H9 (cell line): ENCODE measurements around the gene XPR1. TPM values are rescaled to one million over a fixed set of nuclear protein-coding genes. Genes with fewer than 3 reads are reported as not detected.

Experiments
- DNase-seq: peaks from one replicate; pipeline ENCODE4 v3.0.0-alpha.2; 2017
- H2AFZ ChIP-seq: one replicate; pipeline ENCODE4 v1.6.1; 2013; ENCODE audit warnings: mild to moderate bottlenecking, low read length, control low read depth, moderate library complexity
- H2AK5ac ChIP-seq: 2 replicates; pipeline ENCODE4 v1.6.1; 2013; ENCODE audit warnings: low read length, control low read depth, mixed read lengths; ENCODE audit not compliant: insufficient read length
- H2BK120ac ChIP-seq: one replicate; pipeline ENCODE4 v1.6.1; 2013; ENCODE audit warnings: low read depth, mild to moderate bottlenecking, low read length, control low read depth, inconsistent platforms; ENCODE audit not compliant: poor library complexity, severe bottlenecking
- H2BK12ac ChIP-seq: 2 replicates; pipeline ENCODE4 v1.6.1; 2013; ENCODE audit warnings: low read length, control low read depth, mixed read lengths, low read depth; ENCODE audit not compliant: insufficient read length
- H2BK15ac ChIP-seq: 2 replicates; pipeline ENCODE4 v1.6.1; 2013; ENCODE audit warnings: low read depth, low read length, control low read depth
- H2BK20ac ChIP-seq: one replicate; pipeline ENCODE4 v1.6.1; 2013; ENCODE audit warnings: low read depth, mild to moderate bottlenecking, low read length, control low read depth, inconsistent platforms; ENCODE audit not compliant: poor library complexity, severe bottlenecking
- H2BK5ac ChIP-seq: 2 replicates; pipeline ENCODE4 v1.6.1; 2013; ENCODE audit warnings: low read length, control low read depth, mixed read lengths; ENCODE audit not compliant: insufficient read length
- H3K14ac ChIP-seq: 2 replicates; pipeline ENCODE4 v1.6.1; 2013; ENCODE audit warnings: low read length, control low read depth; ENCODE audit not compliant: insufficient read depth
- H3K18ac ChIP-seq: 2 replicates; pipeline ENCODE4 v1.6.1; 2013; ENCODE audit warnings: low read depth, mild to moderate bottlenecking, mixed read lengths, low read length, control low read depth; ENCODE audit not compliant: insufficient read length
- H3K23ac ChIP-seq: 2 replicates; pipeline ENCODE4 v1.6.1; 2013; ENCODE audit warnings: low read length, control low read depth, mixed read lengths, low read depth; ENCODE audit not compliant: insufficient read length
- H3K23me2 ChIP-seq: 2 replicates; pipeline ENCODE4 v1.6.1; 2013; ENCODE audit warnings: low read depth, mild to moderate bottlenecking, mixed read lengths, low read length, control low read depth; ENCODE audit not compliant: insufficient read length, poor library complexity, severe bottlenecking
- H3K27ac ChIP-seq: 2 replicates; pipeline ENCODE4 v1.5.1; 2013; ENCODE audit warnings: low read length, control low read depth, mixed read lengths, low read depth; ENCODE audit not compliant: insufficient read length
- H3K27me3 ChIP-seq: 2 replicates; pipeline ENCODE4 v1.6.1; 2013; ENCODE audit warnings: low read length, control low read depth, inconsistent platforms; ENCODE audit not compliant: insufficient read depth
- H3K4ac ChIP-seq: 2 replicates; pipeline ENCODE4 v1.6.1; 2013; ENCODE audit warnings: low read depth, mild to moderate bottlenecking, control low read depth, inconsistent platforms, low read length, moderate library complexity
- H3K4me1 ChIP-seq: 2 replicates; pipeline ENCODE4 v1.6.1; 2013; ENCODE audit warnings: low read length, control low read depth, inconsistent platforms; ENCODE audit not compliant: insufficient read depth
- H3K4me2 ChIP-seq: 2 replicates; pipeline ENCODE4 v1.6.1; 2013; ENCODE audit warnings: low read length, control low read depth, mixed read lengths; ENCODE audit not compliant: insufficient read length, insufficient read depth
- H3K56ac ChIP-seq: 2 replicates; pipeline ENCODE4 v1.6.1; 2013; ENCODE audit warnings: low read depth, mild to moderate bottlenecking, mixed read lengths, low read length, control low read depth; ENCODE audit not compliant: insufficient read length
- H3K79me1 ChIP-seq: 2 replicates; pipeline ENCODE4 v1.6.1; 2013; ENCODE audit warnings: low read depth, mild to moderate bottlenecking, moderate library complexity, low read length, control low read depth, inconsistent platforms; ENCODE audit not compliant: insufficient read depth, poor library complexity, severe bottlenecking
- H3K79me2 ChIP-seq: 2 replicates; pipeline ENCODE4 v1.6.1; 2013; ENCODE audit warnings: low read length, control low read depth, inconsistent platforms; ENCODE audit not compliant: insufficient read depth
- H3K9ac ChIP-seq: 2 replicates; pipeline ENCODE4 v1.6.1; 2013; ENCODE audit warnings: low read length, control low read depth, mixed read lengths; ENCODE audit not compliant: insufficient read length; ENCODE audit errors: extremely low read depth
- H3K9me3 ChIP-seq: one replicate; pipeline ENCODE4 v1.6.1; 2013; ENCODE audit warnings: low read depth, low read length, inconsistent platforms; ENCODE audit not compliant: control insufficient read depth
- H3T11ph ChIP-seq: one replicate; pipeline ENCODE4 v1.6.1; 2013; ENCODE audit warnings: mild to moderate bottlenecking, low read length, control low read depth, inconsistent platforms
- H4K20me1 ChIP-seq: one replicate; pipeline ENCODE4 v1.6.1; 2013; ENCODE audit not compliant: control insufficient read depth, insufficient read length, insufficient read depth
- H4K5ac ChIP-seq: 2 replicates; pipeline ENCODE4 v1.6.1; 2013; ENCODE audit warnings: low read depth, mild to moderate bottlenecking, mixed read lengths, low read length, control low read depth; ENCODE audit not compliant: insufficient read length
- H4K8ac ChIP-seq: replicated peaks from 2 replicates; pipeline ENCODE4 v1.6.1; 2013; ENCODE audit warnings: low read length, control low read depth, mixed read lengths, low read depth; ENCODE audit not compliant: insufficient read length
- H4K91ac ChIP-seq: 2 replicates; pipeline ENCODE4 v1.6.1; 2013; ENCODE audit warnings: low read depth, mild to moderate bottlenecking, moderate library complexity, mixed read lengths, low read length, control low read depth; ENCODE audit not compliant: insufficient read length
- H3K27ac Mint-ChIP-seq, 3 experiments: 2 replicates in 2 of 3; 3 replicates in 1 of 3; pipeline ENCODE4 v1.8.0; 2020 to 2021; ENCODE audit warnings: mixed read lengths in 3 of 3, mild to moderate bottlenecking in 1 of 3, moderate library complexity in 1 of 3
- H3K27me3 Mint-ChIP-seq: 2 replicates; pipeline ENCODE4 v1.8.0; 2021; ENCODE audit warnings: low read depth, mild to moderate bottlenecking, moderate library complexity, mixed read lengths
- H3K36me3 Mint-ChIP-seq, 3 experiments: 2 replicates in 2 of 3; 3 replicates in 1 of 3; pipeline ENCODE4 v1.8.0; 2020 to 2021; ENCODE audit warnings: low read depth in 3 of 3, mixed read lengths in 3 of 3; ENCODE audit not compliant: insufficient read depth in 1 of 3
- H3K4me1 Mint-ChIP-seq, 2 experiments: 2 replicates each; pipeline ENCODE4 v1.8.0; 2020; ENCODE audit warnings: mixed read lengths in 2 of 2
- H3K4me3 Mint-ChIP-seq, 2 experiments: 2 replicates in 1 of 2; 3 replicates in 1 of 2; pipeline ENCODE4 v1.8.0; 2020 to 2021; ENCODE audit warnings: mild to moderate bottlenecking in 2 of 2, mixed read lengths in 2 of 2, moderate library complexity in 1 of 2
- H3K9me3 Mint-ChIP-seq, 2 experiments: 2 replicates in 1 of 2; 3 replicates in 1 of 2; pipeline ENCODE4 v1.8.0; 2020; ENCODE audit warnings: mild to moderate bottlenecking in 2 of 2, mixed read lengths in 2 of 2, moderate library complexity in 1 of 2
- CTCF ChIP-seq: fragments of 200-600 bp; sonication (generic); conservative IDR thresholded peaks from 3 replicates; pipeline ENCODE4 v1.8.0; 2021; ENCODE audit warnings: antibody characterized with exemption, mild to moderate bottlenecking
- WGBS: extraction: QIAGEN DNeasy Blood & Tissue Kit; methylation state at CpG from one replicate; pipeline ENCODE4 v1.1.7; 2013; ENCODE audit warnings: missing lambda C conversion rate, low lambda C conversion rate, mixed read lengths; ENCODE audit not compliant: insufficient read length; ENCODE audit errors: extremely low coverage; 5-methylcytosine and 5-hydroxymethylcytosine counted together
- total RNA-seq: library from RNA; stranded (reverse); gene quantifications from 2 replicates; pipeline ENCODE4 v1.2.1, GENCODE V29; 2021

The XPR1 gene
- total RNA-seq, 1 experiment from 2014 or later = 34.1 TPM

GRCh38 chr1:180757657-180758056 is 125.8 kb downstream of the XPR1 start:
- Histone ChIP-seq H3T11ph (no peak overlapping the region), H2AFZ (no peak overlapping the region), H2AK5ac (no peak overlapping the region), H3K9ac (no peak overlapping the region), H3K79me1 (no peaks in the 10 kb centered on the region), H3K9me3 (no peaks in the 10 kb centered on the region), H2BK20ac (no peak overlapping the region), H3K23me2 (no peaks in the 10 kb centered on the region), H2BK120ac (no peak overlapping the region), H3K4me2 (no peak overlapping the region), H4K8ac (no peak overlapping the region), H3K14ac (no peak overlapping the region), H3K4me1 (no peaks in the 10 kb centered on the region), H3K79me2 (no peaks in the 10 kb centered on the region), H3K27me3 (no peaks in the 10 kb centered on the region), H4K20me1 (no peaks in the 10 kb centered on the region), H4K5ac (no peak overlapping the region), H2BK12ac (no peak overlapping the region), H2BK15ac (no peak overlapping the region), H3K18ac (no peak overlapping the region), H2BK5ac (no peak overlapping the region), H4K91ac (no peak overlapping the region), H3K27ac (no peak overlapping the region), H3K56ac (no peak overlapping the region), H3K4ac (no peak overlapping the region), H3K23ac (no peak overlapping the region)
- Mint-ChIP-seq H3K36me3 (peaks cover 2 to 8% (median 7%) of the 10 kb centered on the region in 3 experiments; a peak in 5 of 7 replicates), H3K27ac (no peak overlapping the region), H3K27me3 (no peaks in the 10 kb centered on the region; the same call in 1 of the 2 replicates), H3K9me3 (peaks cover 4 to 12% of the 10 kb centered on the region in 2 experiments; a peak in 4 of 5 replicates), H3K4me3 (no peak overlapping the region), H3K4me1 (no peaks in the 10 kb centered on the region)
- no peak for DNase-seq
- TF ChIP-seq CTCF = no peak
- no CpG with 5 or more reads among the region's 1 CpG for WGBS
